Tibial artery (tissue), 4 donors: ENCODE data around the gene LBHD1.
"Not testable (repeated sequence)": the region's sequence is repeated elsewhere in the genome, so short reads cannot be mapped to it uniquely, and the experiment has no call there.

ENCODE experiments used
- DNase-seq, 2 donors: peaks; one replicate each; pipeline ENCODE4 v3.0.0-alpha.2; 2019
- H3K27ac ChIP-seq, 2 donors: fragments of 200-600 bp; sonication (generic) in 1 of 2; 1 replicate in 1 of 2; 2 replicates in 1 of 2; pipeline ENCODE4 v1.5.1; 2018 to 2019; ENCODE audit warnings: mild to moderate bottlenecking in 1 of 2
- H3K27me3 ChIP-seq, 2 donors: fragments of 200-600 bp; sonication (generic) in 1 of 2; one replicate each; pipeline versions ENCODE4 v1.5.1 to v1.6.0; 2016 to 2019
- H3K36me3 ChIP-seq, 3 donors: fragments of 200-600 bp; sonication (generic) in 2 of 3; one replicate each; pipeline ENCODE4 v1.5.1; 2016 to 2019; ENCODE audit warnings: mild to moderate bottlenecking in 2 of 3
- H3K4me1 ChIP-seq, 4 donors: fragments of 200-600 bp; sonication (generic) in 2 of 4; 1 replicate in 3 of 4; 2 replicates in 1 of 4; pipeline ENCODE4 v1.5.1; 2016 to 2019
- H3K4me3 ChIP-seq, 2 donors: fragments of 200-600 bp; sonication (generic) in 1 of 2; 1 replicate in 1 of 2; 2 replicates in 1 of 2; pipeline ENCODE4 v1.5.1; 2018 to 2019; ENCODE audit warnings: mild to moderate bottlenecking in 2 of 2
- H3K9me3 ChIP-seq, 3 donors: fragments of 200-600 bp; sonication (generic) in 1 of 3; one replicate each; pipeline ENCODE4 v1.5.1; 2016 to 2019
- intact Hi-C: fragments of 100-400 bp; cut with DNase I; formaldehyde crosslinking; loops from one replicate; pipeline ENCODE4 v1.15.0; 2023; ENCODE audit warnings: low total_unique reads
- TF ChIP-seq, protein P1 (sequence below), 2 experiments: fragments of 200-600 bp in 1 of 2; fragments of 450-650 bp in 1 of 2; IDR thresholded peaks; one replicate each; pipeline ENCODE4 v1.5.1; 2017 to 2019; ENCODE audit warnings: antibody characterized with exemption in 2 of 2, mild to moderate bottlenecking in 1 of 2, moderate library complexity in 1 of 2

Gene LBHD1

DNA sequence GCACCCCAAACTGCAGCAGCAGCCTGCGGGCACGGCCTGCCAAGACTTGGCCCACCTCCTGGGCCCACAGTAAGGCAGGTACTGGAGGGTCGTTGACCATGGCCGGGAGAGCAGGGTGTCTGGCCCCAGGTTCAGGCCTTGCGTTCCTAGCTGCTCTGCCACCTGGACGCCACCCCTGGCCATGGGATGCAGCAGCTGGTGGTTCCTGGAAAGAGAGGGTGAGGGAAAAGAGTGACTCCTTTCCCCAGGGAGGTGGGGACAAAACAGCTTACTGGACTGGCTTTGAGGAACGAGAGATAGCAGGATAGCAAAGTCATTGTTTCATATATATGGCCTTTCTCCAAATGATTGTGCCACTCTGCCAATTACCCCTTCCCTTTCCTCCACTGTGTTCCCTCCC, 33.3 kb upstream of the LBHD1 start:
- Histone ChIP-seq H3K9me3 (no peaks in the 10 kb centered on the region), H3K27me3 (no peaks in the 10 kb centered on the region), H3K36me3 (peaks cover under 1 to 19% (median 2%) of the 10 kb centered on the region in 3 donors), H3K4me3 (peak overlapping the region; percentile 61 to 71), H3K27ac (peak overlapping the region; percentile 68 to 85), H3K4me1 (peaks cover 0 to 39% (median 34%) of the 10 kb centered on the region in 4 donors)
- TF ChIP-seq, protein P1, sequence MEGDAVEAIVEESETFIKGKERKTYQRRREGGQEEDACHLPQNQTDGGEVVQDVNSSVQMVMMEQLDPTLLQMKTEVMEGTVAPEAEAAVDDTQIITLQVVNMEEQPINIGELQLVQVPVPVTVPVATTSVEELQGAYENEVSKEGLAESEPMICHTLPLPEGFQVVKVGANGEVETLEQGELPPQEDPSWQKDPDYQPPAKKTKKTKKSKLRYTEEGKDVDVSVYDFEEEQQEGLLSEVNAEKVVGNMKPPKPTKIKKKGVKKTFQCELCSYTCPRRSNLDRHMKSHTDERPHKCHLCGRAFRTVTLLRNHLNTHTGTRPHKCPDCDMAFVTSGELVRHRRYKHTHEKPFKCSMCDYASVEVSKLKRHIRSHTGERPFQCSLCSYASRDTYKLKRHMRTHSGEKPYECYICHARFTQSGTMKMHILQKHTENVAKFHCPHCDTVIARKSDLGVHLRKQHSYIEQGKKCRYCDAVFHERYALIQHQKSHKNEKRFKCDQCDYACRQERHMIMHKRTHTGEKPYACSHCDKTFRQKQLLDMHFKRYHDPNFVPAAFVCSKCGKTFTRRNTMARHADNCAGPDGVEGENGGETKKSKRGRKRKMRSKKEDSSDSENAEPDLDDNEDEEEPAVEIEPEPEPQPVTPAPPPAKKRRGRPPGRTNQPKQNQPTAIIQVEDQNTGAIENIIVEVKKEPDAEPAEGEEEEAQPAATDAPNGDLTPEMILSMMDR (IDR thresholded peaks at IDR 0.05) = no peak
- intact Hi-C loops = loop anchor here (10.0 kb wide), 1 partner anchor 91 kb away; the partner anchor contains the start of genes EML3 and ROM1
- DNase-seq = no peak

DNA sequence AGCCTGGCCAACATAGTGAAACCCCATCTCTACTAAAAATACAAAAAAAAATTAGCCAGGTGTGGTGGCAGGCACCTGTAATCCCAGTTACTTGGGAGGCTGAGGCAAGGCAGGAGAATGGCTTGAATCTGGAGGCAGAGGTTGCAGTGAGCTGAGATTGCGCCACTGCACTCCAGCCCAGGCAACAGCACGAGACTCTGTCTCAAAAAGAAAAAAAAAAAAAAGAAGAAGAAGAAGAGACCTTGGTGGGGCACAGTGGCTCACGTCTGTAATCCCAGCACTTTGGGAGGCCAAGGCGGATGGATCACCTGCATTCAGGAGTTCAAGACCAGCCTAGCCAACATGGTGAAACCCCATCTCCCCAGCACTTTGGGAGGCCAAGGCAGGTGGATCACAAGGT, 31.9 kb upstream of the LBHD1 start:
- DNase-seq, H3K27me3 ChIP-seq, H3K9me3 ChIP-seq, H3K4me3 ChIP-seq, H3K27ac ChIP-seq: not testable (repeated sequence)
- intact Hi-C loops = loop anchor here (10.0 kb wide), 1 partner anchor 89 kb away; the partner anchor contains the start of genes EML3 and ROM1
- H3K36me3 ChIP-seq = peaks cover 0 to 21% (median 0%) of the 10 kb centered on the region in 3 donors
- H3K4me1 ChIP-seq = peaks cover 0 to 29% (median 26%) of the 10 kb centered on the region in 4 donors

DNA sequence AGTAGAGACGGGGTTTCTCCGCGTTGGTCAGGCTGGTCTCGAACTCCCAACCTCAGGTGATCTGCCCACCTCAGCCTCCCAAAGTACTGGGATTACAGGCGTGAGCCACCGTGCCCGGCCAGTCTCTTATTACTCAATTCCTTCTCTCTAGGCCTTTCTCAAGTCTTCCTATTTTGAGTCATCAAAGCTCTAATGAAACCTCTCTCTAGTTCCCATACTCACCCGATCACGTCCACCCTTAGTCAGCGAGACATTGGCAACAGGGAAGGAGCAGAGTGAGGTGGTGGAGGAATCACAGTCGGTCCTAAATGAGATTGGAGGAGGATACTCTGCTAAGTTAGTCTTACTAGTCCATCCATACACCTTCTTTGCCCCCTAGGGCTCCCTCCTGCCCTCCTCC, 30.2 kb upstream of the LBHD1 start:
- H3K27me3 ChIP-seq = no peaks in the 10 kb centered on the region
- peaks cover 0 to 17% (median 15%) of the 10 kb centered on the region in 4 donors for H3K4me1 ChIP-seq
- no peak for DNase-seq
- no peak overlapping the region for H3K27ac ChIP-seq
- TF ChIP-seq, protein P1 (IDR thresholded peaks at IDR 0.05) = no peak
- H3K36me3 ChIP-seq = peaks cover 0 to 21% (median 0%) of the 10 kb centered on the region in 3 donors
- H3K4me3 ChIP-seq = no peak overlapping the region
- no peaks in the 10 kb centered on the region for H3K9me3 ChIP-seq
- intact Hi-C loops = loop anchor here (10.0 kb wide), 1 partner anchor 87 kb away; the partner anchor contains the start of genes EML3 and ROM1

DNA sequence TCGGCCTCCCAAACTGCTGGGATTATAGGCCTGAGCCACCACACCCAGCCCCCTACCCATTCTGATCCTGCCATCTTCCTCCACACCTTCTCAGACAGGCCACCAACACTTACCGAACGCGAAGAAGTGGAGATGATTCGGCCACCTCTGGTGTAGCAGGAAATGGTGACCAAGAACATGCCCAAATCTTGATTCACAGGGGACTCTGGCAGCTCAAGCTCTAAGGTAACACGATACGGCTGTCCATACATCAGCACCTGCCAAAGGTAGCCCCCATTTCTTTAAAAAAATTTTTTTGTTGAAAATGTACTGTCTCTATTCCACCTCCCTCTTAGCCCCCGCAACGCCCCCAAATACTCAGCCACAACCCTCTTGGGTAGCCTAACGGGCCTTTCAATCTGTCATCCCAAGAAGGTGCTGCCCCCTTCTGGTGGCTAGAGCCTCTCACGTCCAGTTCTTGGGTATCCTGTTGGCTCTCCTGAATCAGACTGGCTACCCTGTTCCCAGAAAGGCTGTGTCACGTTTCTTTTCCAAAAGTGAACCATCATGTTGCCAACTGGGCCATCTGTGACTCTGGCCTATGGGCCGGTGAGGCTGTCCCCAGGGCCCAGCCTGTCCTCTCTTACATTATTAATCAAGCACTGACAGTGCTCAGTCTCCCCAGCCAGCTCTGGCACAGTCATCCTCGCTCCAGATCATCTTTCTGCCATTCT, 22.5 kb upstream of the LBHD1 start:
- Histone ChIP-seq H3K27ac (no peak overlapping the region), H3K27me3 (no peaks in the 10 kb centered on the region), H3K36me3 (peaks cover 23 to 47% (median 30%) of the 10 kb centered on the region in 3 donors), H3K4me1 (peaks cover 0 to 7% (median 0%) of the 10 kb centered on the region in 4 donors), H3K9me3 (no peaks in the 10 kb centered on the region), H3K4me3 (no peak overlapping the region)
- TF ChIP-seq, protein P1 (IDR thresholded peaks at IDR 0.05) = peak; percentile 76 to 87
- intact Hi-C loops = loop anchor here (10.0 kb wide), 1 partner anchor 300 kb away; no protein-coding TSS in a partner anchor
- DNase-seq = peak; percentile 86 to 88

DNA sequence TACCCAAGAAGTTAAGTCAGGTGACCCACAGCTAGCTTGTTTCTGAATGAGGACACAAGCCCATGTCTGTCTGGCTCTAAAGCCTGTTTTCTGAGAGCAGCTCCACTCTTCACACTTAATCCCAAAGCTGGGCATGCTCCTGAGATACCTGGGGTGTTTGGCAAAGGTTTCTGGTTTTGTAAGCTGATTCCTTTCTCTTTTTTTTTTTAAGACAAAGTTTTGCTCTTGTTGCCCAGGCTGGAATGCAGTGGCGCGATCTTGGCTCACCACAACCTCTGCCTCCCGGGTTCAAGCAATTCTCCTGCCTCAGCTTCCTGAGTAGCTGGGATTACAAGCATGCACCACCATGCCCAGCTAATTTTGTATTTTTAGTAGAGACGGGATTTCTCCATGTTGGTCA, 21.6 kb upstream of the LBHD1 start:
- Histone ChIP-seq H3K36me3 (peaks cover 23 to 48% (median 30%) of the 10 kb centered on the region in 3 donors), H3K4me1 (peaks cover 0 to 11% (median 0%) of the 10 kb centered on the region in 4 donors)
- H3K27ac ChIP-seq, H3K4me3 ChIP-seq, H3K27me3 ChIP-seq, DNase-seq, H3K9me3 ChIP-seq: not testable (repeated sequence)
- intact Hi-C loops = loop anchor here (10.0 kb wide), 1 partner anchor 299 kb away; no protein-coding TSS in a partner anchor

DNA sequence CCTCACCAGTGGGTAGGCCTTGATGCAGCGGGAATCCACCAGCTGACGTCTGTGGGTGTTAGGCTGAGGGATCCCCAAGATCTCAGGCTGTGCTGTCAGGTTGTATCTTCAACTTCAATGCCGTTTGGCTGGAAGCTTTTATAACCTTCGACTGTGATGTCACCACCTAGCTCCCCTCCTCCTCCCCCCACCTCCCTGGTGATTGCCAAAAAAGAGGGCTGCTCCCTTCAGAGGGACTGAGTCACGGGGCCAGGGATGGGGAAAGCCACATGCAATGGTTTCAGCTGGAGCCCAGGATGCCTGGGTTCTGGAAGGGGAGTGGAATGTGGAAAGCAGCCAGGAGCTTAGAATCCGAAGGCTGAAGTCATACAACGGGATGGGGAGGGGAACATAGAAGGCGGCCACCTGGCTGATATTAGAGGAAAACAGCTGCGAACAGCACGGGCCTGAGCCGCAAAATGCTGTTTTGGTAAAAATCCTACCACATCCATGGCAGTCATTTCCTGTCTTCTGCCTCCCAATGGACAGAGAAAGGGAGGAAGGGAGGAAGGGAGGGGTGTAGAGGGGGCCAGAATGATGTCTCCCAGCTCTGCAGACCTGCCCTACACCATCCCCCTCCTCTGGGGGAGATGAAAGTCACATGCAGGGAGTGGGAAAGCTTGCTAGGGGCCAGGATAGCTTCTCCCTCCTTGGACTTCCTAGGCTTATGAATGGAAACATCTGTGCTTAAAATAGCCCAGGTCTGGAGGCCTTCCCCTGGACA, 17.5 kb upstream of the LBHD1 start, which contains the start of gene LRRN4CL:
Gene LRRN4CL, minus strand, starts transcription at position 110 of the 763 bp plus-strand sequence. CDS start 1,022 bp downstream, outside the sequence.
- Histone ChIP-seq H3K36me3 (peaks cover 23 to 48% (median 30%) of the 10 kb centered on the region in 3 donors), H3K9me3 (no peaks in the 10 kb centered on the region), H3K4me3 (peak within 1 kb of the TSS in 1 of 2 donors; percentile 22), H3K27me3 (peaks cover 0 to 16% of the 10 kb centered on the region in 2 donors), H3K4me1 (peaks cover 0 to 15% (median 4%) of the 10 kb centered on the region in 4 donors), H3K27ac (peak within 1 kb of the TSS in 1 of 2 donors; percentile 18)
- intact Hi-C loops = loop anchor here (10.0 kb wide), 1 partner anchor 295 kb away; no protein-coding TSS in a partner anchor
- DNase-seq = peak; percentile 86 to 90
- TF ChIP-seq, protein P1 (IDR thresholded peaks at IDR 0.05) = no peak
